Muscle of leg (tissue), 16 donors: ENCODE data around the gene MXD4. TPM values are rescaled to one million over a fixed set of nuclear protein-coding genes. Genes with fewer than 3 reads are reported as not detected.
A peak's percentile ranks its signal among the peaks of the same experiment; 100 is the strongest.

Source experiments
- DNase-seq: peaks from one replicate; pipeline ENCODE4 v3.0.0; 2013
- H3K27ac ChIP-seq: one replicate; pipeline ENCODE4 v1.5.1; 2013; ENCODE audit warnings: mild to moderate bottlenecking, low read length, control low read depth
- H3K27me3 ChIP-seq: one replicate; pipeline ENCODE4 v1.6.1; 2013; ENCODE audit warnings: low read length; ENCODE audit not compliant: control insufficient read depth, insufficient read depth
- H3K36me3 ChIP-seq: one replicate; pipeline ENCODE4 v1.6.1; 2013; ENCODE audit warnings: low read length; ENCODE audit not compliant: control insufficient read depth, insufficient read depth
- H3K4me1 ChIP-seq: one replicate; pipeline ENCODE4 v1.6.1; 2013; ENCODE audit warnings: low read length; ENCODE audit not compliant: control insufficient read depth, insufficient read depth
- H3K4me3 ChIP-seq: one replicate; pipeline ENCODE4 v1.5.1; 2013; ENCODE audit warnings: low read length, control low read depth
- H3K9me3 ChIP-seq: replicated peaks from 2 replicates; pipeline ENCODE4 v1.6.1; 2013; ENCODE audit warnings: low read depth, low read length; ENCODE audit not compliant: control insufficient read depth
- WGBS: methylation state at CpG from one replicate; pipeline ENCODE4 v1.1.5; 2013; ENCODE audit warnings: missing lambda C conversion rate; ENCODE audit not compliant: insufficient coverage; 5-methylcytosine and 5-hydroxymethylcytosine counted together
- long read RNA-seq, 11 donors: transcript quantifications; one replicate each; lab custom pipeline, GENCODE V29; 2026
- polyA plus RNA-seq, 8 donors: library from polyadenylated mRNA; unstranded; fragments of 120-200 nt; gene quantifications; one replicate each; pipeline versions ENCODE4 v1.2.1 to v1.2.3, GENCODE V29; 2013; ENCODE audit warnings: inconsistent platforms in 1 of 8, low replicate concordance in 1 of 8; ENCODE audit not compliant: insufficient read length in 8 of 8, insufficient read depth in 1 of 8
- total RNA-seq: library from RNA; stranded (reverse); fragments of 120-200 nt; gene quantifications from one replicate; pipeline ENCODE4 v1.2.4, GENCODE V29; 2013

MXD4 gene
- total RNA-seq (31.5 TPM), polyA plus RNA-seq (10 to 100 TPM; 47.4 to 65.7 (median 59.9) TPM)
- long read RNA-seq, donor 1, full-length matches to known transcripts = 21 of 21 reads
- long read RNA-seq, donor 1, partial matches to known transcripts = 0 of 21 reads
- long read RNA-seq, donor 1, other reads (novel, unspliced or antisense) = 0 of 21 reads
- long read RNA-seq, donor 2, full-length matches to known transcripts = 2 of 2 reads
- long read RNA-seq, donor 2, partial matches to known transcripts = 0 of 2 reads
- long read RNA-seq, donor 2, other reads (novel, unspliced or antisense) = 0 of 2 reads
- long read RNA-seq, donor 3, full-length matches to known transcripts = 70 of 80 reads
- long read RNA-seq, donor 3, partial matches to known transcripts = 10 of 80 reads
- long read RNA-seq, donor 3, other reads (novel, unspliced or antisense) = 0 of 80 reads
- long read RNA-seq, donor 4, full-length matches to known transcripts = 16 of 16 reads
- long read RNA-seq, donor 4, partial matches to known transcripts = 0 of 16 reads
- long read RNA-seq, donor 4, other reads (novel, unspliced or antisense) = 0 of 16 reads
- long read RNA-seq, donor 5, full-length matches to known transcripts = 76 of 96 reads
- long read RNA-seq, donor 5, partial matches to known transcripts = 15 of 96 reads
- long read RNA-seq, donor 5, other reads (novel, unspliced or antisense) = 5 of 96 reads
- long read RNA-seq, donor 6, full-length matches to known transcripts = 37 of 43 reads
- long read RNA-seq, donor 6, partial matches to known transcripts = 6 of 43 reads
- long read RNA-seq, donor 6, other reads (novel, unspliced or antisense) = 0 of 43 reads
- long read RNA-seq, donor 7, full-length matches to known transcripts = 36 of 36 reads
- long read RNA-seq, donor 7, partial matches to known transcripts = 0 of 36 reads
- long read RNA-seq, donor 7, other reads (novel, unspliced or antisense) = 0 of 36 reads
- long read RNA-seq, donor 8, full-length matches to known transcripts = 7 of 7 reads
- long read RNA-seq, donor 8, partial matches to known transcripts = 0 of 7 reads
- long read RNA-seq, donor 8, other reads (novel, unspliced or antisense) = 0 of 7 reads
- long read RNA-seq, donor 9, full-length matches to known transcripts = 13 of 13 reads
- long read RNA-seq, donor 9, partial matches to known transcripts = 0 of 13 reads
- long read RNA-seq, donor 9, other reads (novel, unspliced or antisense) = 0 of 13 reads
- long read RNA-seq, donor 10, full-length matches to known transcripts = 26 of 26 reads
- long read RNA-seq, donor 10, partial matches to known transcripts = 0 of 26 reads
- long read RNA-seq, donor 10, other reads (novel, unspliced or antisense) = 0 of 26 reads
- long read RNA-seq, donor 11, full-length matches to known transcripts = 14 of 48 reads
- long read RNA-seq, donor 11, partial matches to known transcripts = 34 of 48 reads
- long read RNA-seq, donor 11, other reads (novel, unspliced or antisense) = 0 of 48 reads

- Histone ChIP-seq H3K27ac (peak within 1 kb of the TSS; percentile 92), H3K36me3 (peaks cover 29% of the 10 kb centered on the region), H3K27me3 (no peaks in the 10 kb centered on the region), H3K9me3 (no peaks in the 10 kb centered on the region), H3K4me3 (peak within 1 kb of the TSS; percentile 92), H3K4me1 (peaks cover 76% of the 10 kb centered on the region)
- WGBS = under 1% methylated on average over 46 of the region's 46 CpGs
- no peak for DNase-seq
These were observed at the start of gene MXD4 for GRCh38 chr4:2261853-2262144. Gene MXD4 (minus strand): TSS chr4:2262109. CDS start chr4:2261980, 129 bp downstream.

GRCh38 chr4:2306773-2307410 lies 45.0 kb upstream of the MXD4 start:
- H3K36me3 ChIP-seq = no peaks in the 10 kb centered on the region
- H3K4me3 ChIP-seq = no peak overlapping the region
- H3K4me1 ChIP-seq = no peaks in the 10 kb centered on the region
- H3K27me3 ChIP-seq = no peaks in the 10 kb centered on the region
- no peak overlapping the region for H3K27ac ChIP-seq
- WGBS = 88% methylated on average over 7 of the region's 10 CpGs
- peaks cover 15% of the 10 kb centered on the region for H3K9me3 ChIP-seq
- DNase-seq = no peak

- WGBS = 86% methylated on average over 3 of the region's 11 CpGs
These were observed 44.0 kb upstream of the MXD4 start for GRCh38 chr4:2305766-2306501.

GRCh38 chr4:2304877-2305561 lies 43.1 kb upstream of the MXD4 start:
- peaks cover 14% of the 10 kb centered on the region for H3K4me1 ChIP-seq
- H3K36me3 ChIP-seq = no peaks in the 10 kb centered on the region
- 84% methylated on average over 40 of the region's 41 CpGs for WGBS
- no peaks in the 10 kb centered on the region for H3K27me3 ChIP-seq
- no peak for DNase-seq
- no peak overlapping the region for H3K27ac ChIP-seq
- H3K4me3 ChIP-seq = no peak overlapping the region
- peaks cover 8% of the 10 kb centered on the region for H3K9me3 ChIP-seq

More at GRCh38 chr4:2305766-2306501, 44.0 kb upstream of the MXD4 start:
- peaks cover 11% of the 10 kb centered on the region for H3K9me3 ChIP-seq
- H3K4me3 ChIP-seq = no peak overlapping the region
- DNase-seq = no peak
- peaks cover 7% of the 10 kb centered on the region for H3K4me1 ChIP-seq
- no peaks in the 10 kb centered on the region for H3K36me3 ChIP-seq
- no peaks in the 10 kb centered on the region for H3K27me3 ChIP-seq
- H3K27ac ChIP-seq = no peak overlapping the region

- H3K27me3 ChIP-seq = no peaks in the 10 kb centered on the region
- H3K4me3 ChIP-seq = no peak overlapping the region
- 84% methylated on average over 32 of the region's 32 CpGs for WGBS
These were observed 42.5 kb upstream of the MXD4 start for GRCh38 chr4:2304321-2304876.

GRCh38 chr4:2303686-2304320 lies 41.9 kb upstream of the MXD4 start:
- Histone ChIP-seq H3K4me3 (no peak overlapping the region), H3K27ac (no peak overlapping the region), H3K4me1 (peaks cover 14% of the 10 kb centered on the region), H3K36me3 (no peaks in the 10 kb centered on the region), H3K27me3 (no peaks in the 10 kb centered on the region), H3K9me3 (peaks cover 8% of the 10 kb centered on the region)
- no peak for DNase-seq
- 86% methylated on average over 26 of the region's 31 CpGs for WGBS

More at GRCh38 chr4:2304321-2304876, 42.5 kb upstream of the MXD4 start:
- Histone ChIP-seq H3K36me3 (no peaks in the 10 kb centered on the region), H3K9me3 (peaks cover 8% of the 10 kb centered on the region), H3K4me1 (peaks cover 14% of the 10 kb centered on the region), H3K27ac (no peak overlapping the region)
- DNase-seq = no peak

- Histone ChIP-seq H3K27ac (no peak overlapping the region), H3K36me3 (no peaks in the 10 kb centered on the region), H3K27me3 (no peaks in the 10 kb centered on the region), H3K4me3 (no peak overlapping the region), H3K9me3 (peaks cover 8% of the 10 kb centered on the region), H3K4me1 (peaks cover 14% of the 10 kb centered on the region)
- WGBS = 91% methylated on average over 16 of the region's 19 CpGs
- DNase-seq = no peak
These were observed 41.3 kb upstream of the MXD4 start for GRCh38 chr4:2303121-2303685.
